SK-N-SH (cell line): Measurements from ENCODE around the gene SLC12A5. TPM values are rescaled to one million over a fixed set of nuclear protein-coding genes. Genes with fewer than 3 reads are reported as not detected.

Experiments
- CTCF ChIA-PET: fragments of 300-600, 350-600 bp; formaldehyde crosslinking; extraction: SDS; loops from one replicate; lab custom pipeline; 2021; lab: Yijun Ruan, JAX
- POLR2A ChIA-PET: fragments of 350-600 bp; sonication (Branson Sonifier 250); formaldehyde crosslinking; extraction: SDS; loops from one replicate; lab custom pipeline; 2020; ENCODE audit warnings: antibody characterized with exemption, inconsistent platforms; lab: Yijun Ruan, JAX
- DNase-seq: peaks from one replicate; pipeline ENCODE4 v3.0.0; 2012
- H2AFZ ChIP-seq: fragments of 200-600 bp; sonication (generic); 2 replicates; pipeline ENCODE4 v1.8.1; 2016; ENCODE audit warnings: antibody characterized with exemption, mild to moderate bottlenecking, low read depth
- H3F3A ChIP-seq: fragments of 200-600 bp; sonication (generic); replicated peaks from 2 replicates; pipeline ENCODE3; 2016; ENCODE audit warnings: antibody characterized with exemption, mild to moderate bottlenecking; ENCODE audit not compliant: insufficient read depth
- H3K27ac ChIP-seq, 2 experiments: fragments of 200-500 bp in 1 of 2; fragments of 200-600 bp in 1 of 2; sonication (Bioruptor generic) in 1 of 2; sonication (generic), shearing (Covaris generic) in 1 of 2; 2 replicates each; pipeline versions ENCODE4 v1.5.1 to v1.6.1; 2014 to 2016; ENCODE audit warnings: low read depth in 2 of 2, inconsistent platforms in 1 of 2, low read length in 1 of 2, mild to moderate bottlenecking in 1 of 2, mixed read lengths in 1 of 2
- H3K27me3 ChIP-seq: fragments of 200-600 bp; sonication (generic), shearing (Covaris generic); 2 replicates; pipeline ENCODE4 v1.6.1; 2016; ENCODE audit warnings: mixed run types; ENCODE audit not compliant: insufficient read depth
- H3K36me3 ChIP-seq, 2 experiments: fragments of 200-500 bp in 1 of 2; fragments of 200-600 bp in 1 of 2; sonication (Bioruptor generic) in 1 of 2; sonication (generic) in 1 of 2; replicated peaks in 1 of 2; 2 replicates each; pipeline versions ENCODE3 to v1.5.1; 2014 to 2016; ENCODE audit warnings: low read length in 1 of 2, mild to moderate bottlenecking in 1 of 2; ENCODE audit not compliant: insufficient read depth in 2 of 2, control insufficient read depth in 1 of 2
- H3K4me1 ChIP-seq, 2 experiments: fragments of 200-500 bp in 1 of 2; fragments of 200-600 bp in 1 of 2; sonication (Bioruptor generic) in 1 of 2; sonication (generic), shearing (Covaris generic) in 1 of 2; 2 replicates each; pipeline versions ENCODE4 v1.5.1 to v1.6.1; 2014 to 2016; ENCODE audit warnings: low read depth in 1 of 2, low read length in 1 of 2, mixed run types in 1 of 2; ENCODE audit not compliant: insufficient read depth in 2 of 2, control insufficient read depth in 1 of 2
- H3K4me2 ChIP-seq: fragments of 200-600 bp; sonication (generic), shearing (Covaris generic); 2 replicates; pipeline ENCODE4 v1.6.1; 2017; ENCODE audit warnings: mixed run types
- H3K4me3 ChIP-seq, 2 experiments: fragments of 200-500 bp in 1 of 2; fragments of 200-600 bp in 1 of 2; sonication (Bioruptor generic) in 1 of 2; sonication (generic), shearing (Covaris generic) in 1 of 2; 2 replicates each; pipeline versions ENCODE4 v1.5.1 to v1.8.1; 2014 to 2016; ENCODE audit warnings: low read depth in 2 of 2, inconsistent platforms in 1 of 2, low read length in 1 of 2, mild to moderate bottlenecking in 1 of 2, mixed read lengths in 1 of 2, moderate library complexity in 1 of 2
- H3K79me2 ChIP-seq: fragments of 200-600 bp; sonication (generic); 2 replicates; pipeline ENCODE4 v1.8.1; 2017; ENCODE audit warnings: mild to moderate bottlenecking; ENCODE audit not compliant: insufficient read depth
- H3K9ac ChIP-seq: fragments of 200-600 bp; sonication (generic); 2 replicates; pipeline ENCODE4 v1.6.1; 2017; ENCODE audit warnings: mixed run types
- H3K9me2 ChIP-seq: fragments of 200-600 bp; sonication (generic); 2 replicates; pipeline ENCODE4 v1.6.1; 2017; ENCODE audit warnings: mixed run types
- H3K9me3 ChIP-seq: fragments of 200-600 bp; sonication (generic); 2 replicates; pipeline ENCODE4 v1.6.1; 2017; ENCODE audit warnings: mixed run types, mild to moderate bottlenecking, moderate library complexity
- H4K20me1 ChIP-seq: fragments of 200-600 bp; sonication (generic); 2 replicates; pipeline ENCODE4 v1.6.1; 2017; ENCODE audit warnings: mild to moderate bottlenecking, mixed run types; ENCODE audit not compliant: insufficient read depth
- CHD2 ChIP-seq: fragments of 150-350 bp; IDR thresholded peaks from 2 replicates; pipeline ENCODE4 v1.6.1; 2018; ENCODE audit warnings: low read length; ENCODE audit not compliant: partially characterized antibody
- EP300 ChIP-seq, 2 experiments: IDR thresholded peaks; 2 replicates each; pipeline versions ENCODE4 v1.4.0 to v1.6.1; 2012; ENCODE audit warnings: borderline replicate concordance in 1 of 2, low read depth in 1 of 2, low read length in 1 of 2
- FOSL2 ChIP-seq: IDR thresholded peaks from 2 replicates; pipeline ENCODE4 v1.4.0; 2012; ENCODE audit warnings: low read depth, mild to moderate bottlenecking, moderate library complexity, borderline replicate concordance
- FOXM1 ChIP-seq: IDR thresholded peaks from 2 replicates; pipeline ENCODE4 v1.4.0; 2012; ENCODE audit warnings: low read depth, mild to moderate bottlenecking
- GATA2 ChIP-seq: sonication (generic); formaldehyde crosslinking; IDR thresholded peaks from 2 replicates; pipeline ENCODE4 v1.5.0; 2020; ENCODE audit warnings: mild to moderate bottlenecking, missing genetic modification reagents
- MXI1 ChIP-seq: IDR thresholded peaks from 2 replicates; pipeline ENCODE4 v1.6.1; 2012; ENCODE audit warnings: mild to moderate bottlenecking, low read depth, low read length, improper control_type of control experiment
- NFIC ChIP-seq: IDR thresholded peaks from 2 replicates; pipeline ENCODE4 v1.4.0; 2012; ENCODE audit warnings: borderline replicate concordance
- POLR2AphosphoS5 ChIP-seq: IDR thresholded peaks from 2 replicates; pipeline ENCODE4 v1.6.1; 2012; ENCODE audit warnings: low read depth, low read length
- RAD21 ChIP-seq: IDR thresholded peaks from 2 replicates; pipeline ENCODE4 v1.6.1; 2012; ENCODE audit warnings: mild to moderate bottlenecking, low read length
- RFX5 ChIP-seq: IDR thresholded peaks from 2 replicates; pipeline ENCODE4 v1.6.1; 2012; ENCODE audit warnings: mild to moderate bottlenecking, improper control_type of control experiment, low read length
- RXRA ChIP-seq: IDR thresholded peaks from 2 replicates; pipeline ENCODE4 v1.4.0; 2012; ENCODE audit warnings: low read depth, mild to moderate bottlenecking, borderline replicate concordance
- SIN3A ChIP-seq: IDR thresholded peaks from 2 replicates; pipeline ENCODE4 v1.6.1; 2012; ENCODE audit warnings: low read depth, mild to moderate bottlenecking, low read length, moderate library complexity, borderline replicate concordance
- SMC3 ChIP-seq: IDR thresholded peaks from 2 replicates; pipeline ENCODE4 v1.6.1; 2012; ENCODE audit warnings: low read depth, low read length, improper control_type of control experiment
- TAF1 ChIP-seq: IDR thresholded peaks from 2 replicates; pipeline ENCODE4 v1.6.1; 2012; ENCODE audit warnings: low read depth, mild to moderate bottlenecking, low read length, moderate library complexity, borderline replicate concordance
- TCF12 ChIP-seq: IDR thresholded peaks from 2 replicates; pipeline ENCODE4 v1.4.0; 2012
- WGBS: methylation state at CpG from one replicate; pipeline ENCODE4 v1.1.6; 2017; ENCODE audit warnings: low lambda C conversion rate; 5-methylcytosine and 5-hydroxymethylcytosine counted together
- polyA plus RNA-seq, 3 experiments: library from polyadenylated mRNA; depleted of rRNA; stranded (reverse); fragments of >200 nt; gene quantifications; 2 replicates each; pipeline ENCODE4 v1.2.3, GENCODE V29; 2012
- TF ChIP-seq, protein P1 (sequence below): IDR thresholded peaks from 2 replicates; pipeline ENCODE4 v1.6.1; 2012; ENCODE audit warnings: mild to moderate bottlenecking, low read depth, low read length, moderate library complexity
- TF ChIP-seq, protein P2 (sequence below): IDR thresholded peaks from 2 replicates; pipeline ENCODE4 v1.4.0; 2012; ENCODE audit warnings: low read depth, borderline replicate concordance
- TF ChIP-seq, protein P3 (sequence below): fragments of 150-350 bp; IDR thresholded peaks from 2 replicates; pipeline ENCODE4 v1.6.1; 2016; ENCODE audit warnings: mild to moderate bottlenecking, low read depth, low read length
- TF ChIP-seq, protein P4 (sequence below): fragments of 150-350 bp; IDR thresholded peaks from 2 replicates; pipeline ENCODE4 v1.6.1; 2017; ENCODE audit warnings: antibody characterized with exemption, low read length, low read depth, borderline replicate concordance

The SLC12A5 gene
- polyA plus RNA-seq, 1 of the 3 experiments (the other 2 are of a cell fraction), result 19.9 TPM

DNA sequence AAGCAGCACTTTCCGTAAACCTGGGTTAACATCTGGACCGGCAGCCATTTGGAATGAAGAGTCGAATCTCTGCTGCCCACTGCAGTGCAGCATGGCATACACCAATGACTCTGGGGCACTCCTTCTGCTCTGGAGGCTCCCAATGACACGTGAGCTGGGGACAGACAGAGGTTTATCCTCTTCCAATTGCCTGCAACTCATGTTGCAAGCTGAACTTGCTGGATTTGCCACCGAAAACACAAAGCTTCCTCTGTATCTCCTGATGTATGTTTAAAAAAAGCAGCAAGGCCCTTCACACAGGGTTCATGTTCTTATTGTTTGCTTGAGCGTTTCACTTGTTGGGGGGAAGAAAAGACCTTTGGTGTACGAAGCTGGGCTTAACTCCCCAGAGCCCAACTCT lies 49.9 kb downstream of the SLC12A5 start (continued):
- TF ChIP-seq, protein P1, sequence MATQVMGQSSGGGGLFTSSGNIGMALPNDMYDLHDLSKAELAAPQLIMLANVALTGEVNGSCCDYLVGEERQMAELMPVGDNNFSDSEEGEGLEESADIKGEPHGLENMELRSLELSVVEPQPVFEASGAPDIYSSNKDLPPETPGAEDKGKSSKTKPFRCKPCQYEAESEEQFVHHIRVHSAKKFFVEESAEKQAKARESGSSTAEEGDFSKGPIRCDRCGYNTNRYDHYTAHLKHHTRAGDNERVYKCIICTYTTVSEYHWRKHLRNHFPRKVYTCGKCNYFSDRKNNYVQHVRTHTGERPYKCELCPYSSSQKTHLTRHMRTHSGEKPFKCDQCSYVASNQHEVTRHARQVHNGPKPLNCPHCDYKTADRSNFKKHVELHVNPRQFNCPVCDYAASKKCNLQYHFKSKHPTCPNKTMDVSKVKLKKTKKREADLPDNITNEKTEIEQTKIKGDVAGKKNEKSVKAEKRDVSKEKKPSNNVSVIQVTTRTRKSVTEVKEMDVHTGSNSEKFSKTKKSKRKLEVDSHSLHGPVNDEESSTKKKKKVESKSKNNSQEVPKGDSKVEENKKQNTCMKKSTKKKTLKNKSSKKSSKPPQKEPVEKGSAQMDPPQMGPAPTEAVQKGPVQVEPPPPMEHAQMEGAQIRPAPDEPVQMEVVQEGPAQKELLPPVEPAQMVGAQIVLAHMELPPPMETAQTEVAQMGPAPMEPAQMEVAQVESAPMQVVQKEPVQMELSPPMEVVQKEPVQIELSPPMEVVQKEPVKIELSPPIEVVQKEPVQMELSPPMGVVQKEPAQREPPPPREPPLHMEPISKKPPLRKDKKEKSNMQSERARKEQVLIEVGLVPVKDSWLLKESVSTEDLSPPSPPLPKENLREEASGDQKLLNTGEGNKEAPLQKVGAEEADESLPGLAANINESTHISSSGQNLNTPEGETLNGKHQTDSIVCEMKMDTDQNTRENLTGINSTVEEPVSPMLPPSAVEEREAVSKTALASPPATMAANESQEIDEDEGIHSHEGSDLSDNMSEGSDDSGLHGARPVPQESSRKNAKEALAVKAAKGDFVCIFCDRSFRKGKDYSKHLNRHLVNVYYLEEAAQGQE, result no peak

DNA sequence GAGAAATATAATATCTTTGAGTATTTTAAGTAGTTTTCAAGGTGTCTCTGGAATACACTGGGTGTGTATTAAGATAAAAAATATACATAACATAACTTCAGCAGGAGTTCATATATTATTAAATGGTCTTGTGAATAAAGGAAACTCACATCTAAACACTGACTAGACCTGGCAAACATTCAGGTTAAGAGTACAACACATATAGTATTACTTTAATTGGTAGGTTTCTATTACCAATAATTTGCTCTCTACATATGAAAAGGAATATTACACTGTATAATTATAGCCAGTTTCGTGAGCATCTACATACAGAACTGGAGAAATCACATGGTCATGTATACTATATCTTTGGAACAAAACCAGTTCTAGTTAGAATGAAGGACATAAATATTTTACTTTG lies 52.1 kb downstream of the SLC12A5 start:
- H2AFZ ChIP-seq, result no peak overlapping the region
- no peak overlapping the region for H3K9ac ChIP-seq
- no peaks in the 10 kb centered on the region for H3F3A ChIP-seq
- H3K9me2 ChIP-seq, result no peaks in the 10 kb centered on the region
- peaks cover 99% of the 10 kb centered on the region for H4K20me1 ChIP-seq
- no peak overlapping the region for H3K4me3 ChIP-seq
- POLR2A ChIA-PET, result no interaction called here
- H3K79me2 ChIP-seq, result peaks cover 97% of the 10 kb centered on the region
- no peak overlapping the region for H3K27ac ChIP-seq
- H3K4me2 ChIP-seq, result no peak overlapping the region
- no peaks in the 10 kb centered on the region for H3K9me3 ChIP-seq
- WGBS, result 91% methylated on average over 1 of the region's 1 CpG
- no peaks in the 10 kb centered on the region for H3K27me3 ChIP-seq
- CTCF ChIA-PET, result no interaction called here
- H3K4me1 ChIP-seq, result peaks cover 0 to 8% of the 10 kb centered on the region in 2 experiments; a peak in 3 of 4 replicates
- no peak for DNase-seq
- H3K36me3 ChIP-seq, result peaks cover 26 to 36% of the 10 kb centered on the region in 2 experiments
- TF ChIP-seq EP300 (IDR thresholded peaks at IDR 0.05; ENCODE audit: borderline replicate concordance in 1 of 2, low read depth in 1 of 2, low read length in 1 of 2) (no peak), RAD21 (no peak), SIN3A (no peak), MXI1 (no peak), POLR2AphosphoS5 (no peak), RXRA (no peak)

DNA sequence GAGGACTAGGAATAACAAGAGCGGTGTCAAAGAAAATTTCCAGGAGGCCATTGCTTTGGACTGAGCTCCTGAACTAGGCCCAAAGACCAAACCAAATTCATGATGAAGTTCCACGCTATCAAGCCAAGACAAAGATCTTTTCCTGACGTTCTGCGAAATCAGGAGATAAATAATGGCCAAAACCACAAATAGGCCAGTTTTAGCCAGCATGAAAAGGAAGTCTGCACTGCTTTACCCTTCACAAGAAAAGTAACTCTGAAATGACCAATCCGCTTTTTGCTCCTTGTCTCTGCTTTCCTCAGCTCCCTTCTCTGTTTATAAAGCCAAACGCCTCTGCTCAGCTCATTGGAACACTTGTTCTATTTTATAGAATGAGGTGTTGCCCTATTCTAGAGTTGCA lies 54.1 kb downstream of the SLC12A5 start:
- 94% methylated on average over 6 of the region's 6 CpGs for WGBS
- Histone ChIP-seq H3K36me3 (peaks cover 14 to 23% of the 10 kb centered on the region in 2 experiments), H3F3A (no peaks in the 10 kb centered on the region), H3K9me2 (no peaks in the 10 kb centered on the region), H3K4me1 (peaks cover 2 to 10% of the 10 kb centered on the region in 2 experiments; a peak in 3 of 4 replicates), H2AFZ (no peak overlapping the region), H4K20me1 (peaks cover 100% of the 10 kb centered on the region), H3K79me2 (peaks cover 100% of the 10 kb centered on the region), H3K9me3 (no peaks in the 10 kb centered on the region), H3K27ac (no peak overlapping the region), H3K9ac (no peak overlapping the region), H3K4me3 (no peak overlapping the region), H3K27me3 (no peaks in the 10 kb centered on the region), H3K4me2 (no peak overlapping the region)
- no peak for DNase-seq
- CTCF ChIA-PET, result interaction anchor here (0.8 to 1.5 kb wide), 3 partner anchors 45 to 96 kb away, joined by 3 to 8 read pairs (median 6); no protein-coding TSS in a partner anchor
- POLR2A ChIA-PET, result no interaction called here
- TF ChIP-seq, protein P2, sequence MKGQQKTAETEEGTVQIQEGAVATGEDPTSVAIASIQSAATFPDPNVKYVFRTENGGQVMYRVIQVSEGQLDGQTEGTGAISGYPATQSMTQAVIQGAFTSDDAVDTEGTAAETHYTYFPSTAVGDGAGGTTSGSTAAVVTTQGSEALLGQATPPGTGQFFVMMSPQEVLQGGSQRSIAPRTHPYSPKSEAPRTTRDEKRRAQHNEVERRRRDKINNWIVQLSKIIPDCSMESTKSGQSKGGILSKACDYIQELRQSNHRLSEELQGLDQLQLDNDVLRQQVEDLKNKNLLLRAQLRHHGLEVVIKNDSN, result no peak
- TF ChIP-seq FOSL2 (no peak), TAF1 (no peak), CHD2 (no peak), GATA2 (no peak), FOXM1 (no peak), RAD21 (no peak), EP300 (IDR thresholded peaks at IDR 0.05; ENCODE audit: borderline replicate concordance in 1 of 2, low read depth in 1 of 2, low read length in 1 of 2) (no peak), RFX5 (no peak), TCF12 (no peak), SMC3 (no peak), NFIC (no peak)
- TF ChIP-seq, protein P3, sequence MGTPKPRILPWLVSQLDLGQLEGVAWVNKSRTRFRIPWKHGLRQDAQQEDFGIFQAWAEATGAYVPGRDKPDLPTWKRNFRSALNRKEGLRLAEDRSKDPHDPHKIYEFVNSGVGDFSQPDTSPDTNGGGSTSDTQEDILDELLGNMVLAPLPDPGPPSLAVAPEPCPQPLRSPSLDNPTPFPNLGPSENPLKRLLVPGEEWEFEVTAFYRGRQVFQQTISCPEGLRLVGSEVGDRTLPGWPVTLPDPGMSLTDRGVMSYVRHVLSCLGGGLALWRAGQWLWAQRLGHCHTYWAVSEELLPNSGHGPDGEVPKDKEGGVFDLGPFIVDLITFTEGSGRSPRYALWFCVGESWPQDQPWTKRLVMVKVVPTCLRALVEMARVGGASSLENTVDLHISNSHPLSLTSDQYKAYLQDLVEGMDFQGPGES, result no peak
- TF ChIP-seq, protein P4, sequence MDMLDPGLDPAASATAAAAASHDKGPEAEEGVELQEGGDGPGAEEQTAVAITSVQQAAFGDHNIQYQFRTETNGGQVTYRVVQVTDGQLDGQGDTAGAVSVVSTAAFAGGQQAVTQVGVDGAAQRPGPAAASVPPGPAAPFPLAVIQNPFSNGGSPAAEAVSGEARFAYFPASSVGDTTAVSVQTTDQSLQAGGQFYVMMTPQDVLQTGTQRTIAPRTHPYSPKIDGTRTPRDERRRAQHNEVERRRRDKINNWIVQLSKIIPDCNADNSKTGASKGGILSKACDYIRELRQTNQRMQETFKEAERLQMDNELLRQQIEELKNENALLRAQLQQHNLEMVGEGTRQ, result no peak
